BLaER1 (cell line): Measurements from ENCODE around the gene REG4.
"Not testable (repeated sequence)": the region's sequence is repeated elsewhere in the genome, so short reads cannot be mapped to it uniquely, and the experiment has no call there.

Source experiments
- H3K27ac ChIP-seq: shearing (Covaris generic); formaldehyde crosslinking; 2 replicates; pipeline ENCODE4 v1.8.1; 2022
- H3K27me3 ChIP-seq: shearing (Covaris generic); formaldehyde crosslinking; 2 replicates; pipeline ENCODE4 v1.8.1; 2022
- H3K36me3 ChIP-seq: shearing (Covaris generic); formaldehyde crosslinking; 2 replicates; pipeline ENCODE4 v1.8.1; 2022
- H3K4me1 ChIP-seq: shearing (Covaris generic); formaldehyde crosslinking; 2 replicates; pipeline ENCODE4 v1.8.1; 2022
- H3K4me2 ChIP-seq: shearing (Covaris generic); formaldehyde crosslinking; 2 replicates; pipeline ENCODE4 v1.8.1; 2022
- H3K4me3 ChIP-seq: shearing (Covaris generic); formaldehyde crosslinking; 2 replicates; pipeline ENCODE4 v1.8.1; 2022
- H3K9ac ChIP-seq: shearing (Covaris generic); formaldehyde crosslinking; 2 replicates; pipeline ENCODE4 v1.8.1; 2022
- H3K9me3 ChIP-seq: shearing (Covaris generic); formaldehyde crosslinking; 2 replicates; pipeline ENCODE4 v1.8.1; 2022
- H4K20me1 ChIP-seq: shearing (Covaris generic); formaldehyde crosslinking; 2 replicates; pipeline ENCODE4 v1.8.1; 2022
- Cebpa-rat ChIP-seq: shearing (Covaris generic); IDR thresholded peaks from 2 replicates; pipeline ENCODE4 v1.8.1; 2022

Gene REG4

DNA sequence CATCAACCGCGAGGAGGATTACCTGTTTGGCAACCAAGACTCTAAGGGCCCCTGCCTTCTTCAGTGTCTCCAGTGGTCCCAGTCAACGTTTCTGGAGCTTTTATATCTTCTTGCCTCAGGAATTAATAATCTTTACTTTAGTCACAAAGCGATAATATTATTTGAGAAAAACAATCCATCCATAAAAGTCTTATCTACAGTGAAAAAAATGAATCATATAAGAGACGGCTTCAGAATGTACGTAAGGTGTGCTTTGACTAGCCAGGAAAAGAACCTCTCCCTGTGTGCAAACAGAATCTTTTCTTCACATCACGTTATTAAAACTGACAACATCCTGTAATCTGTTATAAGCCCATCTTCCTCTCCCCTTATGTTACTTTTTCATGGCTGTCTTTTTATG, at the start of gene REG4:
TSS of gene REG4 (minus strand) at position 74 of the 400 bp plus-strand sequence. CDS start 2,691 bp downstream, outside the sequence.
- Histone ChIP-seq H3K4me1 (no peaks in the 10 kb centered on the region), H3K36me3 (no peaks in the 10 kb centered on the region), H3K9ac (no peak within 1 kb of the TSS), H3K27ac (no peak within 1 kb of the TSS), H3K4me3 (no peak within 1 kb of the TSS), H3K4me2 (no peak within 1 kb of the TSS), H3K27me3 (no peaks in the 10 kb centered on the region), H3K9me3 (no peaks in the 10 kb centered on the region), H4K20me1 (no peaks in the 10 kb centered on the region)
- no peak for TF ChIP-seq Cebpa-rat

DNA sequence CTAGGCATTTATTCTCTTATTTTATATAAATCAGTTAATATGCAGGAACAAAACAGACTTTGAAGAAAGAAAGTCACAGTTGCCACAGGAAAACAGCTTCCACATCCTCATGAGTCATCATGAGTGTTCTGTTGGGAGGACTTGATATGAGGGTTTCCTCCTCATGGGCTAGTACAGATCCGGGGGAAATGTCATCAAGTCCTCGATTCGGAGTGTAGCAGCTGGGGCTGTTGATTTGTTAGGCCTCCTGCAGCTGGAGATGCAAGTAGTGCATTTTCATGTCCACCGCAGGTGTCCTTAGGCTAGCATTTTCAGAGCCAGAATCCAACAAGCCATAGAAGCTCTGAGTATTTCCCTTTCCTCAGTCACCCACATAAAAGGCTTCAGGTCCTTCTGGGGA, 48.4 kb upstream of the REG4 start:
- Histone ChIP-seq H3K4me2 (peak overlapping the region; percentile 85), H3K4me3 (no peak overlapping the region; the same call in 1 of the 2 replicates), H3K27ac (peak overlapping the region; percentile 88), H3K4me1 (peaks cover 48% of the 10 kb centered on the region), H3K36me3 (no peaks in the 10 kb centered on the region), H4K20me1 (no peaks in the 10 kb centered on the region), H3K27me3 (no peaks in the 10 kb centered on the region), H3K9me3 (no peaks in the 10 kb centered on the region), H3K9ac (peak overlapping the region; percentile 53; the same call in 1 of the 2 replicates)
- no peak for TF ChIP-seq Cebpa-rat

DNA sequence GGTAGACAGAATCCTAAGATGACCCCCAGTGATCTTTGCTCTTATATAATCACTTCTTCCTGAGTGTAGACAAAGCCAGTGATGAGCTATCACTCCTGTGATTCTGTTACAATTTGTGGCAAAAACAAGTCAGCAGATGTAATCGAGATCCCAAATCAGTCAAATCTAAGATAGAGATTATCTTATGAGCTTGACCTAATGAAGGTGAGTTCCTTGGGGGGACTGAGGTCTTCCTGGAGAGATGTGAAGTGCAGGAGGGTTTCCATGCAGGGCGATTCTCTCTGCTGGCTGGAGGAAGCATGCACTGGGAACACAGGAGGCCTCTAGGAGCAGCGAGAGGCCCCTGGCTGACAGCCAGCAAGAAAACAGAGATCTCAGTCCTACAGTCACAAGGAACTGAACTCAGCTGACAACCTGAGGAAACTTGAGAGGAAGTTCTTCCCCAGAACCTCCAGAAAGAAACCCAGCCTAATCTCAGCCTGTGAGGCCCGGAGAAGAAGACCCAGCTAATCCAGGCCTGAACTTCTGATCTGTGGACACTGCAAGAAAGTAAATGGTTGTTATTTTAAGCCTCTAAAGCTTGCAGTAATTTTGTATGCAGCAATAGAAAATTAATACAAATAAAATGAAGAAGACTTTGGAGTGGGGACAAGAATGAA, 47.4 kb upstream of the REG4 start:
- H3K9ac ChIP-seq, result peak overlapping the region; percentile 53; the same call in 1 of the 2 replicates
- not testable (repeated sequence) for H3K36me3 ChIP-seq, H4K20me1 ChIP-seq, H3K4me3 ChIP-seq, H3K27me3 ChIP-seq, H3K9me3 ChIP-seq
- peak overlapping the region; percentile 88 for H3K27ac ChIP-seq
- H3K4me2 ChIP-seq, result peak overlapping the region; percentile 85
- H3K4me1 ChIP-seq, result peaks cover 48% of the 10 kb centered on the region

DNA sequence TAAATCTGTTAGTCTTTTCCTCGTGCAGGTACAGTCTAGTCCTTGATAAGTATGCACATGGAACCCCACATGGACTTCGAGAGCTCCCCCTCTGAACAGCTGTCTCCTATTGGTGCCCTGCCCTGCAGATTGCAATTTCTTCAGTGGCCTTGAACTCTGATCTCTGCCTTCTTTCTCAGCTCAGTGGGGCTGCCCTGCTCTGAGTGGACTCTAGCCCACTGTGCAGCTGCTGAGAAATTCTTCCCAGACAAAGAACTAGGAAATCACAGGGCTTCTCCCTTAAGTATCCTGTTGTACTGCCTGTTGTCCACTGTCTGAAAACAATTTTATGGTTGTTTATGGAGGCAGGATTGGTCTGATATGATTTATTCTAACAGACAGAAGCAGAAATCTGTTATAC, 46.9 kb upstream of the REG4 start:
- H3K27me3 ChIP-seq, result no peaks in the 10 kb centered on the region
- H3K36me3 ChIP-seq, result no peaks in the 10 kb centered on the region
- peaks cover 6% of the 10 kb centered on the region for H3K9me3 ChIP-seq
- TF ChIP-seq Cebpa-rat, result no peak
- H4K20me1 ChIP-seq, result no peaks in the 10 kb centered on the region
- H3K9ac ChIP-seq, result peak overlapping the region; percentile 53; the same call in 1 of the 2 replicates
- H3K4me2 ChIP-seq, result peak overlapping the region; percentile 85
- peaks cover 48% of the 10 kb centered on the region for H3K4me1 ChIP-seq
- no peak overlapping the region for H3K4me3 ChIP-seq
- H3K27ac ChIP-seq, result peak overlapping the region; percentile 88

DNA sequence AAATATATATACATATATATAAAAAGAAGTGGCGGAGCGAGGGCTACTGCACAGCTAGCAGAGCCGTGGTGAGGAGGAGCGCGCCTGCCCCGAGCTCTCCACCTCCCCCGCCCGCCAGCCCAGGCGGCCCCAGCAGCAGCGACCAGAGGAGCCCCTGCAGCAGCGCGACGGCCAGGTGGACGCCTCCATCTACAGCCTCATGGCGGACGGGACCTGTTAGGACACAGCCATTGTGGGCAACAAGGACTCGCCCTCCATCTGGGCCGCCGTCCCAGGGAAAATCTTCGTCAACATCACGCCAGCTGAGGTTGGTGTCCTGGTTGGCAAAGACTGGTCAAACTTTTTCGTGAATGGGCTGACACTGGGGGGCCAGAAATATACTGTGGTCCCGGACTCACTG, 41.9 kb upstream of the REG4 start:
- H3K4me3 ChIP-seq, result no peak overlapping the region
- no peak for TF ChIP-seq Cebpa-rat
- peaks cover 8% of the 10 kb centered on the region for H3K9me3 ChIP-seq

DNA sequence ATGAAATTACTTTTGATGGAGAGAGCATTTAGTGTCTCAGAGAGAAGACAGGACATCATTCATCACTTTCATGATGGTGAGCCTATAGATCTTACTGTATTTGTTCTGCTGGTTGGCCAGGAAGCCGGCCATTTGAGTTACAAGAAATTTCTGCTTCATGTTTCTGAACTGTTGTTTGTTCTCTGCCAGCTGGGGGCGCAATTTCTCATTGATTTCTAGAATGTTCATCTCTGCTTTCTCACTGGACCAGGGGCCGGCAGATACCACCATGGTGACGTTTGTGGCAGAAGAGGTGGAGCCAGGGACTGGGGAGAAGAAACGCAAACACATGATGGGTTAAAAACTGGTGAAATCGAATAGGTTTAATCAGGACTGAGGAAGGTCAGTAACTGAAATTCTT, 32.9 kb upstream of the REG4 start:
- not testable (repeated sequence) for H3K9ac ChIP-seq, H3K27me3 ChIP-seq, H3K4me3 ChIP-seq, H4K20me1 ChIP-seq, H3K4me2 ChIP-seq, H3K27ac ChIP-seq, H3K9me3 ChIP-seq, H3K36me3 ChIP-seq
- peaks cover 16% of the 10 kb centered on the region for H3K4me1 ChIP-seq

More for the DNA sequence above, 41.9 kb upstream of the REG4 start:
- Histone ChIP-seq H3K27ac (no peak overlapping the region), H3K4me2 (no peak overlapping the region), H4K20me1 (no peaks in the 10 kb centered on the region), H3K36me3 (no peaks in the 10 kb centered on the region), H3K4me1 (peaks cover 7% of the 10 kb centered on the region), H3K27me3 (no peaks in the 10 kb centered on the region), H3K9ac (no peak overlapping the region)

DNA sequence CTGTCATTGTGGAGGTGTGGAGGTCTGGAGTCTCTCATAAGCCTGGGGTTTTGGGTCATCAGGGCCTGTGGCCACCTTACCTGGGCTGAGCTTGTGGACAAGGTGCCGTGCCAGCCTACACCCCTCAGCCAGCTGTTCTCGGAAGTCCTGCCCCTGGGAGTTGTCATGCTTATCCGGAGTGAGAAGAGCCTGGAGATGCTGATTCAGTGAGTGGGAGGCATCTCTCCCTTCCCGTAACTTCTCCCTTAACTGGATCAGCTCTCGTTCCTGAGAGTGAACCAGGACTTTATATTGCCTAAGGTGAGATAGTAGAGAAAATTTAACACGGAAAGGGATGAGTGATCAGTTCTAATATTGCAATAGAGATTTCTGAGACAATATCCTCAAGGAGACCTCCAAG, 30.0 kb upstream of the REG4 start:
- no peak overlapping the region for H3K4me2 ChIP-seq
- TF ChIP-seq Cebpa-rat, result no peak
- no peaks in the 10 kb centered on the region for H3K9me3 ChIP-seq
- no peak overlapping the region for H3K27ac ChIP-seq
- no peaks in the 10 kb centered on the region for H3K36me3 ChIP-seq
- no peak overlapping the region for H3K4me3 ChIP-seq
- H3K4me1 ChIP-seq, result peaks cover 38% of the 10 kb centered on the region
- no peaks in the 10 kb centered on the region for H4K20me1 ChIP-seq
- H3K27me3 ChIP-seq, result no peaks in the 10 kb centered on the region
- H3K9ac ChIP-seq, result no peak overlapping the region

DNA sequence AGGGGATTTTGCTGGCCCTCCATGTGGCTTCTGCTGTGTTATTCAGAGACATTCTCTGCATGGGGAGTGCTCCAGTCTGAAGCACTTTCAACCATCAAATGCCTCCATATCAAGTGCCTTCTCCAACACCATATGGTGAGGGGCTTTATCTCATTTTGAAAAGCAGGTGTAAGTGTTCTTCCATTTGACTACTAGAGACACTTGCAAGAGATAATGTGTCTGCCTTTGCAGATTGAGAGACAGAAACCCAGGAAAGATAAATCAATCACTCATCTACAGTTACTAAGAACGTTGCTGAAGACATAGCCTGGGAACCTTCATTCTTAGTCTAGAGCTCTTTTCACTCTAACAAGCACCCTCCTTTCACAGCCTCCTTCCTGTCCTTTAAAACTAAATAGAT, 29.5 kb upstream of the REG4 start:
- Histone ChIP-seq H3K4me1 (peaks cover 44% of the 10 kb centered on the region), H3K4me2 (no peak overlapping the region), H3K27ac (no peak overlapping the region), H3K9ac (no peak overlapping the region), H3K27me3 (no peaks in the 10 kb centered on the region), H3K36me3 (no peaks in the 10 kb centered on the region), H3K4me3 (no peak overlapping the region), H4K20me1 (no peaks in the 10 kb centered on the region), H3K9me3 (no peaks in the 10 kb centered on the region)
- TF ChIP-seq Cebpa-rat, result no peak

DNA sequence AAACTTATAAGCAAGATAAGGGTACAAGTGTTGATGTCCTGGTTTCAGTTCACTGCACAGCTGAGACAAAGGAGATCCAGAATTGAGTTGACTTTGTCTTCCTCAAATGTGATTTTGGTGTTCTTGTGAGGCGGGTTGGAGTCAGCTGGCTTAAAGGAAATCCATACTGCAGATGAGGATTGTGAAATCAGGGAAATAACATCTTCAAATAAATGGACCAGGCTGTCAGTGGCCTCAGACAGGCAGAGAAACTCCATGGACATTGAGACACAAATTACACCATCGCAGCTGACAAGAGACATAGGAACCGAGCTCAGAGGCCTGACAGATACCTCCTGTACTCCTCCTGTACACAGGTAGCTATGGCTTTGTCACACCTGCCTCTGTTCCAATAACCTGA, 27.0 kb upstream of the REG4 start:
- TF ChIP-seq Cebpa-rat, result no peak
- no peak overlapping the region for H3K4me3 ChIP-seq
- H3K4me2 ChIP-seq, result peak overlapping the region; percentile 27; the same call in 1 of the 2 replicates
- no peaks in the 10 kb centered on the region for H3K27me3 ChIP-seq
- H3K36me3 ChIP-seq, result no peaks in the 10 kb centered on the region
- H3K9ac ChIP-seq, result no peak overlapping the region
- peaks cover 45% of the 10 kb centered on the region for H3K4me1 ChIP-seq
- H3K27ac ChIP-seq, result no peak overlapping the region
- no peaks in the 10 kb centered on the region for H4K20me1 ChIP-seq
- H3K9me3 ChIP-seq, result no peaks in the 10 kb centered on the region

DNA sequence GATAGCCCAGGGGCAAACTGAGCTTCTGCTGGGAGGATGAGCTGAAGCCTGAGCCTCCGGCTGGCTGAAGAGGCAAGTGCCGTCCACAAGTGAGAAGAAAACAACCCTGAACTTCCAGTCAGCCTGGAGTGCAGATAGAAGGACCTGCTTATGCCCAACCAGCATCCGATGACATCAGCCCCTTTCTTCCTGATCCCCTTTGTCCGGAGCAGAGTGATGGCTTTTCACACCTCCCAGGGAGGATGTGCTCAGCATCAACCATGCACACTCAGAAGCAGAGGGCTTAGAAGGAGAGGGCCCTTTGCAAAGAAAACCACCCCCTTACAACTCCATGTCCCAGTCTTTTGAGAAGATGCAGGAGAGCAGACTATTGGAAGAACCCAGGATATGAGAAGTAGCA, 23.7 kb upstream of the REG4 start:
- peaks cover 33% of the 10 kb centered on the region for H3K4me1 ChIP-seq

DNA sequence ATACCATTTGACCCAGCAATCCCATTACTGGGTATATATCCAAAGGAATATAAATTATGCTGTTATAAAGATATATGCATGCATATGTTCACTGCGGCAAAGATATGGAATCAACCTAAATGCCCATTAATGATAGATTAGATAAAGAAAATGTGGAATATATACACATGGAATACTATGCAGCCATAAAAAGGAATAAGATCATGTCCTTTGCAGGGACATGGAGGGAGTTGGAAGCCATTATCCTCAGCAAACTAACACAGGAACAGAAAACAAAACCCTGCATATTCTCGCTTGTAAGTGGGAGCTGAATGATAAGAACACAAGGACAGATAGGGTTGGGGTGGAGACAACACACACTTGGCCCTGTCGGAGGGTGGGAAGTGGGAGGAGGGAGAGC, 19.8 kb upstream of the REG4 start:
- no peak overlapping the region for H3K9ac ChIP-seq
- no peaks in the 10 kb centered on the region for H3K27me3 ChIP-seq
- no peak overlapping the region for H3K4me2 ChIP-seq
- no peak for TF ChIP-seq Cebpa-rat
- peaks cover 17% of the 10 kb centered on the region for H3K4me1 ChIP-seq
- H3K9me3 ChIP-seq, result no peaks in the 10 kb centered on the region
- no peaks in the 10 kb centered on the region for H4K20me1 ChIP-seq
- no peak overlapping the region for H3K4me3 ChIP-seq
- no peak overlapping the region for H3K27ac ChIP-seq
- no peaks in the 10 kb centered on the region for H3K36me3 ChIP-seq

More for the DNA sequence above, 23.7 kb upstream of the REG4 start:
- no peaks in the 10 kb centered on the region for H3K36me3 ChIP-seq
- no peak overlapping the region for H3K9ac ChIP-seq
- no peak overlapping the region for H3K4me3 ChIP-seq
- no peaks in the 10 kb centered on the region for H3K27me3 ChIP-seq
- no peaks in the 10 kb centered on the region for H4K20me1 ChIP-seq
- no peak overlapping the region for H3K4me2 ChIP-seq
- no peaks in the 10 kb centered on the region for H3K9me3 ChIP-seq
- no peak overlapping the region for H3K27ac ChIP-seq
- TF ChIP-seq Cebpa-rat, result no peak
